Activated CD8-positive, alpha-beta T cell treated with anti-CD3 and anti-CD28 coated beads, Interleukin-2, amount 10 ng/mL, durations not matched to agents 7 days and 5 days (primary cell): ENCODE measurements around the gene OBSL1. TPM values are rescaled to one million over a fixed set of nuclear protein-coding genes. Genes with fewer than 3 reads are reported as not detected.

Experiments used
- ATAC-seq: fragments of 150-1000 bp; cut with Tn5 transposase; one replicate; pipeline ENCODE4 v1.10.0; 2021; ENCODE audit warnings: moderate library complexity
- CTCF ChIA-PET: fragments of 350-600 bp; sonication (Branson Sonifier 250); formaldehyde crosslinking; loops from one replicate; lab custom pipeline; 2021; ENCODE audit warnings: antibody characterized with exemption; lab: Charles Lee
- POLR2A ChIA-PET: fragments of 350-600 bp; sonication (Branson Sonifier 250); formaldehyde crosslinking; loops from one replicate; lab custom pipeline; 2021; ENCODE audit warnings: antibody characterized with exemption; lab: Charles Lee
- DNase-seq: peaks from one replicate; pipeline ENCODE4 v3.0.0-alpha.2; 2020
- H3K27ac Mint-ChIP-seq: one replicate; pipeline ENCODE4 v1.8.0; 2021; ENCODE audit warnings: mild to moderate bottlenecking, mixed read lengths
- H3K27me3 Mint-ChIP-seq: one replicate; pipeline ENCODE4 v1.8.0; 2021; ENCODE audit warnings: low read depth, mixed read lengths
- H3K36me3 Mint-ChIP-seq: one replicate; pipeline ENCODE4 v1.8.0; 2021; ENCODE audit warnings: low read depth, mixed read lengths
- H3K4me1 Mint-ChIP-seq: one replicate; pipeline ENCODE4 v1.8.0; 2021; ENCODE audit warnings: low read depth, mixed read lengths
- H3K4me3 Mint-ChIP-seq: one replicate; pipeline ENCODE4 v1.8.0; 2021; ENCODE audit warnings: mild to moderate bottlenecking, mixed read lengths
- H3K9me3 Mint-ChIP-seq: one replicate; pipeline ENCODE4 v1.8.0; 2022; ENCODE audit warnings: mixed read lengths; ENCODE audit not compliant: insufficient read depth
- total RNA-seq, 2 experiments: library from RNA; stranded (reverse); gene quantifications; one replicate each; pipeline ENCODE4 v1.2.3, GENCODE V29; 2021

OBSL1 gene
- total RNA-seq, 2 experiments from 2014 or later: 0.18 to 0.45 TPM

- Mint-ChIP-seq H3K4me3 (no peak overlapping the region), H3K9me3 (no peaks in the 10 kb centered on the region), H3K36me3 (peaks cover 3% of the 10 kb centered on the region), H3K27ac (no peak overlapping the region), H3K4me1 (peaks cover 4% of the 10 kb centered on the region), H3K27me3 (peaks cover 7% of the 10 kb centered on the region)
- POLR2A ChIA-PET: no interaction called here
- ATAC-seq (no peak), DNase-seq (no peak)
- CTCF ChIA-PET: interaction anchor here (1.0 to 1.4 kb wide), 2 partner anchors 27 to 107 kb away, joined by 3 read pairs; no protein-coding TSS in a partner anchor
These were observed 34.9 kb downstream of the OBSL1 start for GRCh38 chr2:219536425-219536824.

- DNase-seq: no peak
These were observed 37.2 kb downstream of the OBSL1 start for GRCh38 chr2:219533930-219534661.

GRCh38 chr2:219532378-219532649 is 39.0 kb downstream of the OBSL1 start:
- POLR2A ChIA-PET: no interaction called here
- no peaks in the 10 kb centered on the region for H3K4me1 Mint-ChIP-seq
- ATAC-seq: no peak
- no peak for DNase-seq
- H3K9me3 Mint-ChIP-seq: no peaks in the 10 kb centered on the region
- H3K27me3 Mint-ChIP-seq: peaks cover 37% of the 10 kb centered on the region
- H3K27ac Mint-ChIP-seq: no peak overlapping the region
- no peak overlapping the region for H3K4me3 Mint-ChIP-seq
- no peaks in the 10 kb centered on the region for H3K36me3 Mint-ChIP-seq
- CTCF ChIA-PET: interaction anchor here (1.3 kb wide), 1 partner anchor 56 kb away, joined by 6 read pairs; no protein-coding TSS in a partner anchor

More at GRCh38 chr2:219533930-219534661, 37.2 kb downstream of the OBSL1 start:
- ATAC-seq: no peak
- Mint-ChIP-seq H3K27me3 (peaks cover 26% of the 10 kb centered on the region), H3K4me3 (no peak overlapping the region), H3K9me3 (no peaks in the 10 kb centered on the region), H3K4me1 (no peaks in the 10 kb centered on the region), H3K27ac (no peak overlapping the region), H3K36me3 (peaks cover 3% of the 10 kb centered on the region)
- ChIA-PET CTCF (no interaction called here), POLR2A (no interaction called here)

DNA sequence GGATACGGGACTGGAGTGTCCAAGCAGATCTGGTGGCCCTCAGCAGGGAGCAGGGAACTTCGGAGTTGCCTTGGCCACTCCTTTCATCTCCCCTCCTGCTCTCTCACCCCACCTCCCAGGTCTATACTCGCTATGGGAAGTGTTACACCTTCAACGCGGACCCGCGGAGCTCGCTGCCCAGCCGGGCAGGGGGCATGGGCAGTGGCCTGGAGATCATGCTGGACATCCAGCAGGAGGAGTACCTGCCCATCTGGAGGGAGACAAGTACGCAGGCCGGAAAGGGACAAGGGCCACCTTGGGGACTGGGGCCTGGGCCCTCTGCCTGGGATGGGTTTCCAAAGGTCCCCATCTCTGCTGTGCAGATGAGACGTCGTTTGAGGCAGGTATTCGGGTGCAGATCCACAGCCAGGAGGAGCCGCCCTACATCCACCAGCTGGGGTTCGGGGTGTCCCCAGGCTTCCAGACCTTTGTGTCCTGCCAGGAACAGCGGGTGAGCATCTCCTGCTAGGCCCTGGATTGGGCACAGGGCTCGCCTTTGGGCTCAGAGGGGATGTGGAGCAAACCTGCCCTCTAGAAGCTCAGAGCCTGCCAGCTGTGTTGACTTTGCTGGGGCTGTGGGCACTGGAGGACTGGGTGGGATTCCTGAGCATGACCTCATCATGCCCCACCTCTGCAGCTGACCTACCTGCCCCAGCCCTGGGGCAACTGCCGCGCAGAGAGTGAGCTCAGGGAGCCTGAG is 39.5 kb downstream of the OBSL1 start:
- H3K27ac Mint-ChIP-seq: no peak overlapping the region
- ATAC-seq (no peak), DNase-seq (no peak)
- H3K4me3 Mint-ChIP-seq: no peak overlapping the region
- no peaks in the 10 kb centered on the region for H3K9me3 Mint-ChIP-seq
- CTCF ChIA-PET: interaction anchor here (1.0 to 5.4 kb wide), 6 partner anchors 10 to 129 kb away, joined by 3 to 104 read pairs (median 16); no protein-coding TSS in a partner anchor
- no peaks in the 10 kb centered on the region for H3K36me3 Mint-ChIP-seq
- peaks cover 40% of the 10 kb centered on the region for H3K27me3 Mint-ChIP-seq
- POLR2A ChIA-PET: no interaction called here
- no peaks in the 10 kb centered on the region for H3K4me1 Mint-ChIP-seq

DNA sequence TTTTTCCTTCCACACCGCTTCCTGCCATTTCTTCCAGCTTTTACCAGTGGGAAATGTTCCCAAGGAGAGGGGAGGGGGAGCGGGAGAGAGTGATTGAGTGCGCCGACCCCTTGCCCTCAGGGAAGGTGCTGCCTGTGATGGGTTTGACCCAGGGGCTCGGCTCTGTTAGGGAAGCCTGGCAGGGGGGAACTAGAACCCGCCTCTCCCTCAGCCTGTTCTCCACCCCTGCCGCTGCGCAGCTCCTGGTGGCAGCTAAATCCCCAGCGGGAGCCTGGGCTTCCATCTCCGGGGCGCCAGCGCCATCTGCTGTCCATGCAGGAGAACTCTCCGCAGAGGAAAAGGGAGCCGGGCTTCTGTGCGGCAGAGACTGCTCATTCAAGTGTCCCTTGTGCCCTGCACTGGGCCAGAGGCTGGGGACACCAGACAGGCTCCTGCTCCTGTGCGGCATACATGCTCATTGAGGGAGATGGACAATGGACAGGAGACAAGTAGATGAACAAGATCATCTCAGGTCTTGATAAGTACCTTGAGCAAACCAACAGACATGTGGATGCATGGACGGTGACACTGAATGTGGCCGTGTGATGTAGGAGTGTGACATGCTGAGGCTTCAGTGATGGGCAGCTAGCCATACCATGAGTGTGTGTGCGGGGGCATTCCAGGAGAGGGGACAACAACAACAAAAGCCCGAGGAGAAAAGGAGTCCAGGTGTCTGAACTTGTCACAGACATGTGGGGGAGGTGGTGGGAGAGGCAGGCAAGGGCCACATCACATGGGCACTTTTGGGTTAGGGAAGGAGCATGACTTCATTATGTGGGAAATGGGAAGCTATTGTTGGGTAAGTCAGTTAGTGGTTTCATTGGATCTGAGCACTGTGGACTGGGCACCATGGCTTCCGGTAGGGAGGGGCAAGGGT is 41.0 kb downstream of the OBSL1 start:
- Mint-ChIP-seq H3K9me3 (no peaks in the 10 kb centered on the region), H3K4me3 (no peak overlapping the region), H3K27me3 (peaks cover 51% of the 10 kb centered on the region), H3K27ac (no peak overlapping the region), H3K36me3 (no peaks in the 10 kb centered on the region), H3K4me1 (no peaks in the 10 kb centered on the region)
- CTCF ChIA-PET: interaction anchor here (0.6 to 5.4 kb wide), 43 partner anchors 8 to 426 kb away, joined by 3 to 104 read pairs (median 5); partner anchors contain the start of genes ASIC4, CHPF, GMPPA and OBSL1
- ATAC-seq (peak; percentile 95), DNase-seq (peak; percentile 87)
- POLR2A ChIA-PET: no interaction called here

GRCh38 chr2:219527472-219527871 is 43.9 kb downstream of the OBSL1 start:
- no peak for ATAC-seq
- H3K27ac Mint-ChIP-seq: no peak overlapping the region
- H3K4me1 Mint-ChIP-seq: no peaks in the 10 kb centered on the region
- H3K4me3 Mint-ChIP-seq: no peak overlapping the region
- DNase-seq: no peak
- CTCF ChIA-PET: interaction anchor here (0.7 to 5.4 kb wide), 9 partner anchors 15 to 139 kb away, joined by 3 to 104 read pairs (median 22); partner anchors contain the start of genes CHPF, GMPPA and TMEM198
- H3K36me3 Mint-ChIP-seq: no peaks in the 10 kb centered on the region
- H3K9me3 Mint-ChIP-seq: no peaks in the 10 kb centered on the region
- H3K27me3 Mint-ChIP-seq: peaks cover 63% of the 10 kb centered on the region
- POLR2A ChIA-PET: no interaction called here

DNA sequence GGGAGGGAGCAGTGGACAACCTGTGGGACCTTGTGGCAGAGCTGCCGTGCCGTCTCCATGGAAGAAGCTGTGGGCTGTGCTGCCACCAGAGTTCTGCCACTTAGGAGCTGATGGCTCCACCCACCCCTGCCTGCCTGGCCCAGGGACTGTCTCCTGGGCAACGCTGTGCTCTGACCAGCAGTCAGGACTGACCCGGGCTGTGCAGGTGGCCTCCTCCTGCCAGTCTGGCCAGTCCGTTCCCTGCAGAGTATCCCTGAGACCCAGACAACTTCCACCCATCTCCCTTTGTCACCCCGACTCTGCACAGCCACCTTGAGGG is 44.3 kb downstream of the OBSL1 start:
- CTCF ChIA-PET: interaction anchor here (1.0 to 5.4 kb wide), 7 partner anchors 16 to 138 kb away, joined by 3 to 104 read pairs (median 39); partner anchors contain the start of genes CHPF, GMPPA and TMEM198
- no peaks in the 10 kb centered on the region for H3K9me3 Mint-ChIP-seq
- H3K27ac Mint-ChIP-seq: no peak overlapping the region
- POLR2A ChIA-PET: no interaction called here
- H3K36me3 Mint-ChIP-seq: no peaks in the 10 kb centered on the region
- ATAC-seq (no peak), DNase-seq (no peak)
- H3K27me3 Mint-ChIP-seq: peaks cover 64% of the 10 kb centered on the region
- H3K4me1 Mint-ChIP-seq: peaks cover under 1% of the 10 kb centered on the region
- no peak overlapping the region for H3K4me3 Mint-ChIP-seq

DNA sequence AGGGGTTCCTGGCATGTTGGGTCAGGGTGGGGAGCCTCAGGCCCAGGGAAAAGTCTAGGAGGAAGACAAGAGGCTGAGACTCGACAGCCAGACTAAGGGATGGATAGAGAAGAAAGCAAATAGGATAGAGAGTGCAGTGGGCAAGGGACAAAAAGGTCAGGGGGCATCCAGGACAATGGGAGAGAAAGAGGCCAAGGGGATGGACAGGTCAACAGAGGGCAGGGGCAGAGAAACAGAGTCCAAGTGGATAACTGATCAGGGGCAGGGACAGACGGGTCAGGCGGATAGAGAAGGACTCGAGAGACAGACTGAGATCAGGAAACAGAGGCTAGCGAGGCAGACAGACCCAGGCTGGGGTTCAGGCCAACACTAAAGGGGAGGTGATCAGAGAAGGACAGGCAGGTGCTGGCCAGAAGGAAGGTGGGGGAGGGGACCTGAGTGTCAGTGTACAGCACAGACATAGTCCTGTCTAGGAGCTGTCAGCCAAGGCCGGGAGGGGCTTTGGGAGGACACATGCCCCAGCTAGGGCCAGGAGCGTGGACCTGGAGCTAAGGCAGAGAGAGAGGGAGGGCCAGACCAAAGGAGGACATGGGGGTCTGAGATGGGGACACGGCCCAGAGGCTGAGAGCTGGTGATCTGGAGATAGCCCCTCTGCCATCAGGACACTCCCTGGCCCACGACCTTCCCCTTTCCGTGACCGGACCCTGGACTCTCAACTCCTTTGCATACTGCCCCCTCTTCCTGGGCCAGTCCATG is 44.8 kb downstream of the OBSL1 start:
- Mint-ChIP-seq H3K27ac (no peak overlapping the region), H3K9me3 (no peaks in the 10 kb centered on the region), H3K4me3 (no peak overlapping the region), H3K4me1 (peaks cover 1% of the 10 kb centered on the region), H3K27me3 (peaks cover 69% of the 10 kb centered on the region), H3K36me3 (no peaks in the 10 kb centered on the region)
- ChIA-PET CTCF (interaction anchor here (0.7 to 5.4 kb wide), 12 partner anchors 16 to 138 kb away, joined by 3 to 104 read pairs (median 4); partner anchors contain the start of genes CHPF, GMPPA and TMEM198), POLR2A (interaction anchor here (0.6 kb wide), 1 partner anchor 94 kb away, joined by 3 read pairs; no protein-coding TSS in a partner anchor)
- ATAC-seq: no peak
- no peak for DNase-seq

DNA sequence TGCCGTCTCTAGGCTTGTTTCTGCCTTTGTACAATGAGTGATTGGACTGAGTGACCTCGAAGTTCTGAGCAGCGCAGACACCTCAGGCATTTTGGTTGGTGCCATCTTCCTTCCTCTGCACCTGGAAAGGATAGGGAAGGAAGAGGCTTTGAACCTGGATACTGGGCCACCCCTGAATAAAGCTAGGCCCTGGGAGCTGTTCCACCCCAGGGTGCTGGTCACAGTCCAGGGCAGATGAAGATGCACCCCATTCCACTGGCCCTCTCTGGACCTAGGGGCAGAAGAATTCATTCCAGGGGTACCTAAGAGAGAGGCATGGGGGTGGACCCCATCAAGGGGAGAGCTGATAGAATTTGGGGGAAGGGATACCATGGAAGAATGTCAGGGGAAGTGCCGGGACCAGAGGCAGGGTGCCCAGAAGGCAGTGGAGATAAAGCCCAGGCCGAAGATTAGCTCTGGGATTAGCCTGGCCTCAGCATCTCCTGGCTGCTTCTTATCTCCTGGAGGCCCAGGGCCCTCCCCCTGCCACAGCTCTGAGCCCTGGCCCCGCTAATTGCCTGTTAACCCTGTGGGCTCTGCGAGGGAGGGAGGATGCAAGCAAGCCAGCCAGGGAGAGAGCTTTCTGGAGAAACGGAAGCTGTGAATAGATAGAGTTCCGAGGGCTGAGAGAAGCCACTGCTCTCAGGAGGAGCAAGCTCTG is 45.7 kb downstream of the OBSL1 start:
- Mint-ChIP-seq H3K27me3 (peaks cover 70% of the 10 kb centered on the region), H3K9me3 (no peaks in the 10 kb centered on the region), H3K4me1 (peaks cover 1% of the 10 kb centered on the region), H3K36me3 (no peaks in the 10 kb centered on the region), H3K4me3 (no peak overlapping the region), H3K27ac (no peak overlapping the region)
- DNase-seq (no peak), ATAC-seq (no peak)
- ChIA-PET POLR2A (interaction anchor here (0.6 kb wide), 1 partner anchor 94 kb away, joined by 3 read pairs; no protein-coding TSS in a partner anchor), CTCF (interaction anchor here (0.7 to 4.5 kb wide), 6 partner anchors 17 to 123 kb away, joined by 3 to 39 read pairs (median 4); partner anchors contain the start of genes CHPF, GMPPA and TMEM198)

GRCh38 chr2:219524817-219525216 is 46.5 kb downstream of the OBSL1 start:
- ChIA-PET CTCF (interaction anchor here (4.5 kb wide), 1 partner anchor 18 kb away, joined by 39 read pairs; the partner anchor contains the start of genes CHPF and TMEM198), POLR2A (no interaction called here)
- Mint-ChIP-seq H3K27ac (no peak overlapping the region), H3K36me3 (no peaks in the 10 kb centered on the region), H3K4me1 (peaks cover 1% of the 10 kb centered on the region), H3K9me3 (no peaks in the 10 kb centered on the region), H3K4me3 (no peak overlapping the region), H3K27me3 (peaks cover 69% of the 10 kb centered on the region)
- ATAC-seq: no peak
- no peak for DNase-seq
